ENCODE data around the gene PLXNA4.

DNA sequence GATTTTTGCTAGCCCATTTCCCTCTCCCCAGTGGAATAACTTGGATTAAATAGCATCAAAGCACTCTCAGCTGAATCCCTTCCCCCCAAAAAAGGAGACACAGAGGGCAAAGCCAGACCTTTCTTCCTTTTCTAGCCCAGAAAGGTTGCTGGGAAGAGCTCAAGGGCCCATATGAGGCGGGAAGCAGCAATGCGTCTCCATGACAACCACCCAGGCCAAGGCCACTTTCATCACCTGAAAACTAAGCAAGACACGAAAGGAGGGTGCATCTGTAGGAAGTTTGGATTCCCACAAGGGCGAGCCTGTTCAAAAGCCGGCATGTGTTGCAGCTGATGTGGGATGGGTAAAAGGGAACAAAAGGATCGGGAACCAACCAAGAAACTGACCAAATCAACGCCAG, 229.1 kb downstream of the PLXNA4 start:
- TF ChIP-seq, protein P1, sequence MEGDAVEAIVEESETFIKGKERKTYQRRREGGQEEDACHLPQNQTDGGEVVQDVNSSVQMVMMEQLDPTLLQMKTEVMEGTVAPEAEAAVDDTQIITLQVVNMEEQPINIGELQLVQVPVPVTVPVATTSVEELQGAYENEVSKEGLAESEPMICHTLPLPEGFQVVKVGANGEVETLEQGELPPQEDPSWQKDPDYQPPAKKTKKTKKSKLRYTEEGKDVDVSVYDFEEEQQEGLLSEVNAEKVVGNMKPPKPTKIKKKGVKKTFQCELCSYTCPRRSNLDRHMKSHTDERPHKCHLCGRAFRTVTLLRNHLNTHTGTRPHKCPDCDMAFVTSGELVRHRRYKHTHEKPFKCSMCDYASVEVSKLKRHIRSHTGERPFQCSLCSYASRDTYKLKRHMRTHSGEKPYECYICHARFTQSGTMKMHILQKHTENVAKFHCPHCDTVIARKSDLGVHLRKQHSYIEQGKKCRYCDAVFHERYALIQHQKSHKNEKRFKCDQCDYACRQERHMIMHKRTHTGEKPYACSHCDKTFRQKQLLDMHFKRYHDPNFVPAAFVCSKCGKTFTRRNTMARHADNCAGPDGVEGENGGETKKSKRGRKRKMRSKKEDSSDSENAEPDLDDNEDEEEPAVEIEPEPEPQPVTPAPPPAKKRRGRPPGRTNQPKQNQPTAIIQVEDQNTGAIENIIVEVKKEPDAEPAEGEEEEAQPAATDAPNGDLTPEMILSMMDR (IDR thresholded peaks at IDR 0.05): no peak
- TF ChIP-seq POLR2A (IDR thresholded peaks at IDR 0.05): no peak
